GM21423 (cell line): Measurements from ENCODE around the gene CMSS1.
A peak's percentile ranks its signal among the peaks of the same experiment; 100 is the strongest.
"Not testable (repeated sequence)": the region's sequence is repeated elsewhere in the genome, so short reads cannot be mapped to it uniquely, and the experiment has no call there.

Experiments used
- ATAC-seq: cut with Tn5 transposase; IDR thresholded peaks from one replicate; pipeline ENCODE4 v1.9.1; 2021; ENCODE audit warnings: mild to moderate bottlenecking, moderate library complexity; ENCODE audit not compliant: unreplicated experiment

CMSS1 gene

DNA sequence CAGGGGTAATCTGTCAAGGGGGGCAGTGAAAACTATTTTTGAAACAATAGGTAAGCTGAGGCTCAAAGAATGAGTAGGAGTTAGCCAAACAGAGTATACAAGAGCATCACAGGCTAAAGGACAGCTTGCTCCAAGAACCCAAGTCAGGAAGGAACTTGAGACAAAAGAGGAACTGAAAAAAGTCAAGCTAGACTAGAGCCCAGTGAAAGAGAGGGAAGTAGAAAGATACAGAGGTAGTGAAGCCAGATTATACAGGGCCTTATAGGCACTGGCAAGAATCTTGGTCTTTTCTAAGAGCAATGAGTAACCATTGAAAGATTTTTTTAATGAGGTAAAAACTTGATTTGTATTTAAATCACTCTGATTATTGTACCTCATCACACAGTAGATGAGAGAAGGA, 226.7 kb downstream of the CMSS1 start:
- peak; percentile 71 for ATAC-seq

GRCh38 chr3:100045696-100046095, 228.0 kb downstream of the CMSS1 start:
- ATAC-seq, result no peak

DNA sequence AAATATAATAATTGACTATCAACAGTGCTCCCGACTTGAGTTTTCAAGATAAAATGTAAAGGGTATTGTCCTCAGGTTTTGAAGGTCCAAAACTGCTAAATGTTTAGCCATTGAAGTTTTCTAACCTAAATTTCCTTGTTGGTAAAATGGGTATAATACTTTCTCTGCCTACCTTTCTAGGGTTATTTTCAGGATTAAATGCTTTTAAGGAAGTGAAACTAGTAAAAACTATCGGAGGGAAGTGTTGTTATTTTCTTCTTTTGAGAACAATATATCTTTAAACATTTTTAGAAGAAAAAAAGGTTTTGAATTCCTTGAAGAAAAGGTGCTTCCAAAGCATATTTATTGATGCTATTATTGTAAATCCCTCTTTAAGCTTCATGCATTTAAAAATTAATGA, 229.3 kb downstream of the CMSS1 start:
- no peak for ATAC-seq

DNA sequence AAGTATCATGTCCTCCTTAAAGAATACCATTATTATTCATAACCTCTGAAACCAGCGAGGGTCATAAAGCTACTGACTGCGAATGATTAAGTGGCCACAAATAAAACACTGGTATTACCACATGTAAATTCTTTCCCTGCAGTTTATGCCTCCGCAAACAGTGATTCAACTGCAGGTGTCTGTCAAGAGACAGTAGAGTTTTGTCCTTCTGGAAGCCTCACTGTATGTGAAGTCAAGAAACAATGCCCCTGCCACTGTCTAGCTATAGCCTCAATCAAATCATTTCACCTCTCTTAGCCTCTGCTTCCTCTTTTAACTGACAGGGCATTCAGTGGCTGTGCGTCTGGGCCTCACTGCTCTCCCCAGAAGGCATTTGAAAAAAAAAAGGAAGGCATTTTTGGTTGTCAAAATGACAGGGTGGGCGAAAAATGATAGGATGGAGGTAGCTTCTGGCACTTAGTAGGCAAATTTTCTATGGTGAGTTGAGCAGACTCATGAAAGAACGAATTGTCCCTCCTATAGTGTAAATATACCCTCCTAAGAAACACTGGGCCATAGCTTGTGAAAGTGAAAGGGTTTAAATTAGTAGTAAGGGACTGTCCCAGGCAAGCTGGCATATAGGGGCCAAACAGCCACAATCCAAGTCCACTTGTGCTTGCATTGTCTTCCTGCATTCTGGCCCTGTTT, 229.9 kb downstream of the CMSS1 start:
- ATAC-seq, result peak; percentile 71

GRCh38 chr3:100048248-100048647, 230.6 kb downstream of the CMSS1 start:
- ATAC-seq, result no peak

GRCh38 chr3:100051513-100051912, 233.9 kb downstream of the CMSS1 start:
- not testable (repeated sequence) for ATAC-seq

- no peak for ATAC-seq
Observed at GRCh38 chr3:100053951-100054620, 236.4 kb downstream of the CMSS1 start.

GRCh38 chr3:100057716-100058575, 240.3 kb downstream of the CMSS1 start:
- no peak for ATAC-seq

DNA sequence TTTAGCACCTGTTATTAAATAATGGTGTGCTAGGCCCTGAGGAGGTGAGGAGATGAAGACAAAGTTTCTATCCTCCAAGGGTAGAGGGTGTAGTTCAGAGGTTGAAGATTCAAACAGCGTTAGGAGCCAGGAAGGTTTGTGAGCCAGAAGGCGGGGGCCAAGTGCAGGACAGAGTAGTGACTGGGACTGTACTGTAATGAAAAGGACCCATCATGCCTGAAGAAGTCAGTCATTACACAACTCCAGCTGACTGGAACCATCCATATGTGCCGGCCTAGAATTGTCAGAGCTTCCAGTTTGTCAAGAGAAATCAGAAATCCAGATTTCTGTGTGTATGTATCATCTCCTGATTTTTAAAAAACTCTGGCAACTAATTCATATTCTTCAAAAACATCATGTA, 241.8 kb downstream of the CMSS1 start:
- no peak for ATAC-seq

DNA sequence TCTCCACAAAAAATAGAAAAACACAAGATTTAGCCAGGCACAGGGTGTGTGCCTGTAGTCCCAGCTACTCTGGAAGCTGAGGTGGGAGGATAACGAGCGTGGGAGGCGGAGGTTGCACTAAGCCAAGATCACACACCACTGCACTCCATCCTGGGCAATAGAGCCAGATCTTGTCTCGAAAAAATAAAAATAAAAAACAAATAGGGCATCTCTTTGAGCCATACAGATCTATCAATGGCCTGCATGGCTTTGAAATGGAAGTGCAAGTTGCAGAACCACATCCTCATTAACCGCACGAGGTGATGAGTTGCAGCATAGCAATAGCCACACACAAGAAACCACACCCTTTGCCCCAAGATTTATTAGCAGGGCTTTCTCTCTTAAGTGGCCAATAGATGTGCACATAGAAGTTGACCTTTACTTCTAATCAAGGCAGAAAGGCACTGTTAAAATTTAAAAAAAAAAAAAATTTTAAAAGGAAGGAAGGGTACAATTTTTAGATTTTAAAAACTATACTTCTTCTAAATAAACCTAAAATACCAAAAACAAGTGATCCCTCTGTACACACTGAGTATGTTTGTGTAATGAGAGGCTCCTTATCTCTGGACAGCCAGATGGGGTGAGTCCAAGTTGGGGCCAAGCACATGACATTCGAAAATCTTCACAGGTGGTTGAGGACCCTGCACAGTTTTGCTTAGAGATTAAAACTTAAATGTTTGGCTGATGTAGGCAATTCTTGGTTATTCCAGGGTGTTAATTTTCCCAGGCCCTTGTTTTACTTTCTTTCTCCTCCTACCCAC, 243.2 kb downstream of the CMSS1 start:
- ATAC-seq, result peak; percentile 72

DNA sequence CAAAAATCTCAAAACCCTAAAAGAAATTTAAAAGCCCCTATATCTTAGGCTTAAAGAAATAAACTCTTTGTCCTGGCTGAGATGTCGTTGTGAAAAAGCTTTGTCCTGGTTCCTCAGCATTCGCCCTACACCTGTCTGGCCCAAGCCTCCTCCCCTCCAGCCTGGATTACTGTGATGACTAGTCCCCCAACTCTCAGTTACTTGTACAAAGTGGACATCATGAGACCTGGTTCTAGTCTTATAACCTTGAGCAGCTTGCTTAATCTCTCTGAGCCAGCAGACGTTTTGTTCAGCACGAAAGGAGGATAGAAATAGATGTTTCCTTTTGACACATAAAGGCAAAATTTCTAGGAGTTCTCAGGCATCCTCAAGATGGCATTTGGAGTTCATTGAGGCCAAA, 245.0 kb downstream of the CMSS1 start:
- no peak for ATAC-seq

DNA sequence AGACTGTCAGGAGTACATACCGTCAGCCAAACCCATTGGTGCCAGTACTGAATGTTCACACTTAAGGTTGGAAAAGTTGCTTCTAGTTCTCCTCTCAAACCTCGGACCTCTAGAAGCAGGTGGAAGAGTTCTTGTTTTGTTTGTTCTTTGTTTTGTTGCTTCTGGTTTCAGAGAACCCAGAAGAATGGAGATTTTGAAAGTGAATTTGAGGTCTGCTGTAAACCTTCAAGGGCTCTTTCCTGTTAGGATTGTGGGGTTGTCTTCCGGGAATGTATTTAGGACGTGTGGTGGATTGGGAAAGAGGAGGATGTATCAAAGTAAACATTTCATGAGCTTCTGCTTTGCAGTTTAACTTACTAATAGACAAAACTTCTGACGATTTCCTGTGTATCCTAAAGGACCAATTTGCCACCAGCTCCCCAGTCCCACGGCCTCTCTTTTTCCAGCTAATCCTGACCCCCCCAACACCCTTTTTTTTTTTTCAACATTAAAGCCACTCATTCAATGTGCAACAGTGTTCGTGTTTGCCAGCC, 246.3 kb downstream of the CMSS1 start:
- no peak for ATAC-seq

DNA sequence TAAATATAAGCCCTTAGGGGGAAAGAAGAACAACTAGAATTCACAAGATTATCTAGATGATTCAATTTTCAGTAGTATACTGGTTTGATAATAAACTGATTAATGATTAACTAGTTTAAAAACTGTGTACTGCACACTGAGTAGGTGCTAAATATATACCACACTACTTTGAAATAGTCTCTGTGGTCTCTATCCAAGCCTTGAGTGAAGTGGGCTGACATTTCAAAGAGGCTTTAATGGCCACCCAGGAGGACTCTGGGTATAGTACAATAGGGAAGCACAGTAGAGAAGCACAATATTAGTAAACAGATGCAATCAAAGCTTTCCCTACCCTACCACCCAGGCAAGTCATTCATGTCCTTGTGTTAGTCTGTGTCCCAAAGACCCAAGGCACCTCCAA, 249.9 kb downstream of the CMSS1 start:
- ATAC-seq, result no peak

- peak; percentile 52 for ATAC-seq
Observed at GRCh38 chr3:100068826-100069225, 251.2 kb downstream of the CMSS1 start.

DNA sequence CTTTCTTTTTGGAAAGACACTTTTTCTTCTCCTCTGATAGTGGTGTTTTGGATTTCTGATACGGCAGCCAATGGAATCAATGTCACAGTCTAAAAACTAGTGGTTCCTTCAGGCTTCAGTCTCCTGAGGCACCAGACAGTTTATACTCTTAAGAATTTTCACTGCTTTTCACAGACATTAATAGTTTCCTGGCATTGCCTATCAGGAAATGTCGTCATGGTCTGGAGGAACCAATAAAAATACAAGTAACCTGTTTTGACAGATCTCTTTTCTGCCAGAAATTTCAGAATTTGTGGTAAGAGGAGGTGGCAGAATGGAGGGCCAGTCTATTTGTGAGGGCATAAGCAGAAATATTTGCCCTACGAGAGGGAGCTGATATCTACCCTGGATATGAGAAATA, 251.8 kb downstream of the CMSS1 start:
- ATAC-seq, result no peak

GRCh38 chr3:100072326-100073048, 254.8 kb downstream of the CMSS1 start:
- no peak for ATAC-seq

DNA sequence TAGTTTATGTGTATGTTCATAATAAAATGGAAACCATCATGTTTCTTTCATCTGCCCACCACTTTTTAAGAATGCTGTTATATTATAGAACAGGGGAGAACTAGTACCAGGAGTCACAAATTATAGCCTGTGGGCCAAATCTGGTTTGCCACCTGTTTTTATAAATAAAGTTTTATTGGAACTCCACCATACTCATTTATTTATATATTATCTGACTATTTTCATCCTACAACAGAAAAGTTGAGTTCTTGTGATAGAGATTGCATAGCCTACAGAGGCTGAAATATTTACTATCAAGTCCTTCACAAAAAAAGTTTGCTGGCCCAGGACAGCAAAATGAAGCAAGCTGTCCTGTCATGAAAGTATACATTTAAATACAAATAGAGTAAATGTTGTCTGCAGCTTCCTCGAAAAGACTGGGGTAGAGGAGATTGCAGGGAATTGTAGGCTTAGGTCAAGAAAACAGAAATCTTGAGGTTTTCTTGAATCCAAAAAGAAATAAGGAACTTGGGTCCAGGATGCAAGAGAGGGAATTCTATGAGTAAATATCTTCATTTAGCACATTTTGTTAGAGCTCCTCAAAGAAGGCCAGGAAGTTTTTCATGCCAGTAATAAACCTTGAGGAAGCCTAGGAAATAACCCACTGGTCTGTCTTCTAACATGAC, 255.5 kb downstream of the CMSS1 start:
- no peak for ATAC-seq

DNA sequence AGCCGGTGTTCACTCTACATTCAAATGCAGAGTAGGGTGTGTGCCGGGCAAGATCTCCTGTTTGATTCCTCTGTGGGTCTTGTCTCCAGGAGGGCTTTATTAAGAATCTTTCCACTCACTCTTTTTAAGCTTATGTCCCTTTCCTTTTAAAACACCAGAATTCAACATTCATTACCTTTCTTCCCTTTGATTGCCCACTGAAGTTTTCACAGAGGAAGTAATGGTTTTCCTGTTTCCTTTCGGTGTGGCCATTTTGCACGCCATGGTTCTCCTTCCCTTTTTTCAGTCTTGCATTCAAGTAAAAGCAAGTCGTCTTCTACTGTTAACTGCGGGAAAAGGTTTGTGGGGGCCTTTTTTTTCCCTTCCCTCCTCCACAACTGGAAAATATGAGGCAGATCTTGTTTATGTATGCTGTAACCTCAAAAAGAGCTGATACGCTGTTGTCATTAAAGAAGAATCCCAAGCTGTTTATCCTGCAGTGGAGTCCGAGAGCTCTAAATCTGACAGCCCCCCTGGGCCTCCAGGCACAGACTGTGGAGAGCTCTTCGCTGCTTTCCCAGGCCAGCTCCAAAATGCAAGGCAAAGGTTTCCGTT, 256.1 kb downstream of the CMSS1 start:
- ATAC-seq, result peak; percentile 40

- no peak for ATAC-seq
Observed at GRCh38 chr3:100075196-100075595, 257.5 kb downstream of the CMSS1 start.
